Measurements from ENCODE around the gene PTGES2.
A peak's percentile ranks its signal among the peaks of the same experiment; 100 is the strongest.
"Not testable (repeated sequence)": the region's sequence is repeated elsewhere in the genome, so short reads cannot be mapped to it uniquely, and the experiment has no call there.

The PTGES2 gene

GRCh38 chr9:128136816-128137793 lies 9.6 kb upstream of the PTGES2 start:
- DNase-seq = no peak

GRCh38 chr9:128135561-128135960 lies 8.0 kb upstream of the PTGES2 start:
- not testable (repeated sequence) for DNase-seq

GRCh38 chr9:128132139-128132538 lies 4.6 kb upstream of the PTGES2 start:
- not testable (repeated sequence) for DNase-seq

- DNase-seq = not testable (repeated sequence)
Observed at GRCh38 chr9:128131346-128131745, 3.8 kb upstream of the PTGES2 start.

GRCh38 chr9:128130651-128131050 lies 3.1 kb upstream of the PTGES2 start:
- DNase-seq = not testable (repeated sequence)

- peak; percentile 61 for DNase-seq
Observed at GRCh38 chr9:128129976-128130590, 2.6 kb upstream of the PTGES2 start.

GRCh38 chr9:128128836-128129590 lies 1.5 kb upstream of the PTGES2 start:
- no peak for DNase-seq

- peak; percentile 86 for DNase-seq
Observed at GRCh38 chr9:128127990-128128835, 684 bp upstream of the PTGES2 start.

GRCh38 chr9:128125580-128126354 lies 1.8 kb downstream of the PTGES2 start:
- no peak for DNase-seq

- DNase-seq = peak; percentile 35
Observed at GRCh38 chr9:128124873-128125579, 2.5 kb downstream of the PTGES2 start.

- no peak for DNase-seq
Observed at GRCh38 chr9:128124451-128124850, 3.1 kb downstream of the PTGES2 start.

GRCh38 chr9:128123451-128124080 lies 4.0 kb downstream of the PTGES2 start:
- DNase-seq = no peak

GRCh38 chr9:128122809-128123175 lies 4.7 kb downstream of the PTGES2 start:
- no peak for DNase-seq

GRCh38 chr9:128121924-128122808 lies 5.4 kb downstream of the PTGES2 start:
- DNase-seq = no peak

GRCh38 chr9:128121466-128121810 lies 6.1 kb downstream of the PTGES2 start:
- no peak for DNase-seq

GRCh38 chr9:128120741-128121465 lies 6.6 kb downstream of the PTGES2 start:
- DNase-seq = no peak

- DNase-seq = no peak
Observed at GRCh38 chr9:128120061-128120740, 7.3 kb downstream of the PTGES2 start.
